HG03565 (cell line): ENCODE results near the gene IL6ST.
"Not testable (repeated sequence)": the region's sequence is repeated elsewhere in the genome, so short reads cannot be mapped to it uniquely, and the experiment has no call there.

Source experiments
- ATAC-seq: cut with Tn5 transposase; IDR thresholded peaks from one replicate; pipeline ENCODE4 v1.9.1; 2021; ENCODE audit warnings: mild to moderate bottlenecking, moderate library complexity; ENCODE audit not compliant: unreplicated experiment

IL6ST gene

DNA sequence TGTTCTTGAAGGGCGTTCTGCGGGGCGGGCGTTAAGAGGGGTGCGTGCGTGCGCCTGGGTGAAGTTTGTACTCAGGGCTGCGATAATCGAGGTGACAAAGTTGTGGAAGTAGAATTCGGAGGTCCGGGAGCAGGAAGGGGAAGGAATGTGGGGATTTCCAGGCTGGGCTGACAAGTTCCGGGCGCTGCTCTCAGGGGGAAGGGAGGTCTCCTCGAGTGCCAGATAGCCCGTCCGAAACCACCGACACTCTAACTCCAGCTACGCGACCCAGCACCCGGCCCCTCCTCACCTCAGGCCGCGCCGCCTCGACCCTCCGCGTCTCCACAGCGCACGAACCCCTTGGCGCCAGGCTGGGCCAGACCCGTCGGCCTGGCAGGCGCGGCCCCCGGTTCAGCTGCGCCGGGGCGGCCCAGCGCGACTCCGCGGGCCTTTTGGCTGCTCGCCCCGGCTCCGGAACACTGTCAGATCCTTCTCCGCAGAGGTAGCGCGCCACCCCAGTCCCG, at the start of gene IL6ST:
Gene IL6ST, minus strand, starts transcription at position 469 of the 503 bp plus-strand sequence. CDS start 18,685 bp downstream, outside the sequence.
- ATAC-seq: no peak

DNA sequence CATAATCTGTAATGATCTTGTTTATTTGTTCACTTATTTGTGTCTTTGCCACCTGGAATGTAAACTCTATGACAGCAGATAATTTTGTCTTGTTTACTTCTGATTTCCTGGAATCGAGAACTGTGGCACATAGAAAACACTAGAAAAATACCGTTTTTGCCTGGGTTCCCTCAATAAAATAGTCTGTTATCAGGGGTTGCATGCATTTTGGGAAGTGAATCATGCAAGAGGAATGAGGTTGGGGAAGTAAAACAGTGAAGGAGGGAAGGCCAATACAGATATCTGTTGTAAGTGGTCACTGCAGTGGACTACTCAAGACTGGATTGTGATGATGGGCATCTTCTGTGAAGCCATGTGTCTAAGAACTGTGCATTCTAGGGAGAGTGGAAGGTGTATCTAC, 45.2 kb upstream of the IL6ST start:
- ATAC-seq: no peak

DNA sequence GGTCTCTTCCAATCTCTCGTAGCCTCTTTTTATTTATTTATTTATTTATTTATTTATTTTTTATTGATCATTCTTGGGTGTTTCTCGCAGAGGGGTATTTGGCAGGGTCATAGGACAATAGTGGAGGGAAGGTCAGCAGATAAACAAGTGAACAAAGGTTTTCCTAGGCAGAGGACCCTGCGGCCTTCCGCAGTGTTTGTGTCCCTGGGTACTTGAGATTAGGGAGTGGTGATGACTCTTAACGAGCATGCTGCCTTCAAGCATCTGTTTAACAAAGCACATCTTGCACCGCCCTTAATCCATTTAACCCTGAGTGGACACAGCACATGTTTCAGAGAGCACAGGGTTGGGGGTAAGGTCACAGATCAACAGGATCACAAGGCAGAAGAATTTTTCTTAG, 43.4 kb upstream of the IL6ST start:
- not testable (repeated sequence) for ATAC-seq

DNA sequence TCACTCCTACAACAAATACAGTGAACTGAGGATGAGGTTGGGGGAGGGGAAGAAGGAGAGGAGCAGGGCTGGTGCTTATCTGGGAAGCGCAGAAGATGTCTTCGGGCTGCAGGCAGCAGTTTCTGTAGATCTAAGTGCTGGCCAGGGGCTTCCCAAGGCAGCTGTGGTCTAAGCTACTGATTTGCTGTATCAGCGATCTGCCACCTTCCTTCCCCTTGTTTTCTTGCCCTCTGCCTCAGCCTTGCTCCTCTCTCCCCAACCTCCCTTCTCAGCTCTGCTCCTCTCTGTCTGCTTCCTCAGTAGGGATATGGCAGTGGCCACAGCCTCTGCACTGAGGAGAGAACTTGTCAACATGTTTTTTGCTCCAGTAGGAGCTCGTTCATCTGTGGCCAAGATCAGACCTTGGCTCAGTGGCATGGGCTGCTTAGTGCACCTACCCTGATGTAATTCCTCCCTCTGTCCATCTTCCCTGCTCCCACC, 42.8 kb upstream of the IL6ST start:
- ATAC-seq: no peak

- ATAC-seq: not testable (repeated sequence)
Measured at GRCh38 chr5:56035394-56035793, 40.6 kb upstream of the IL6ST start.

- not testable (repeated sequence) for ATAC-seq
Measured at GRCh38 chr5:56029871-56030630, 35.3 kb upstream of the IL6ST start.

DNA sequence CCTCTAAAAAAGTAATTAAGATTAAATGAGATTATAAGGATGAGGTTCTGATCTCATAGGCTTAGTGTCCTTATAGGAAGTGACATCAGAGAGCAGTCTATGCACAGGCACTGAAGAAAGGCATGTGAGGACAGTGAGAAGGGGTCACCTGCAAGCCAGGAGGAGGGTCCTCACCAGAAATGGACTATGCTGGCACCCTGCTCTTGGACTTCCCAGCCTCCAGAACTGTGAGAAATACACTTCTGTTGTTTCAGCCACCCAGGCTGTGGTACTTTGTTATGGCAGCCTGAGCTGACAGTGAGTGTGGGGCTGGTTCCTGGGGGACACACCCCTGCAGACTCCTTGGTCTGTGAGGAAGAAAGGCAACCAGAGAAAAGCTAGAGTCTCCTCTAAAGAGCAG, 34.7 kb upstream of the IL6ST start:
- no peak for ATAC-seq

GRCh38 chr5:56028708-56029107, 33.9 kb upstream of the IL6ST start:
- no peak for ATAC-seq

DNA sequence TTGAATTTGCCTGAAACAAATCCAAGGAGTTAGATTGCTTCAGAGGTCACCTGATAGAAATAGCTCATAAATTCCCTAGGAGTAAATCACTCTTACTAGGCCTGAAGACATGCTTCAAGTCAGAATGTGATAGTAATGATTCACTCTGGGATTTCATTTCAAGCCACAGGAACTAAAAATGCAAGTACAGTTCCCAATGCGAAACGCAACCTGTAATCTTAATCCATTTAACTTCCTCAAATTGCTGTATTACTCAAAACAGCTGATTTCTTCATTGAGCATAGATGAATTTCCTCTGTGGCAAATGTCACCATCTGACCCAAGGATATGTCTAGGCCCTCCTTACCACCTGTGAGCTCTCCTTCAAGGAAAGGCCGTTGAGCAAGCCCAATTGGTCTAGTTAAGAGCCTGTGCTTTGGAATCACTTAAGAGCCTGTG, 32.1 kb upstream of the IL6ST start:
- peak; percentile 91 for ATAC-seq

- no peak for ATAC-seq
Measured at GRCh38 chr5:56025151-56025885, 30.6 kb upstream of the IL6ST start.

DNA sequence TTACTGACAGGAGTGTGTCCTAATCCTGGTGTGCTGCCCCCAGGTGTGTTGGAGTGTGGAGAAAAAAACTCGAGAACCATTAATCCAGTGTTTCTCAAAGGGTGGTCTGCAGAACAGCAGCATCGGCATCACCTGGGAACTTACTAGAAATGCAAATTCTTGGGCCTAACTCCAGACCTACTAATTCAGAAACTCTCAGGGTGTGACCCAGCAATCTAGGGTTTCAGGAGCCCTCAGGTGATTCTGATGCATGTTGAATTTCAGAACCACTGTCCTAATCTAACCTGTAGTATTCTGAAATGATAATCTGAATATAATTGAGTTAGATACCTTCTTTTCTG, 30.0 kb upstream of the IL6ST start:
- ATAC-seq: no peak

GRCh38 chr5:56023296-56023695, 28.5 kb upstream of the IL6ST start:
- no peak for ATAC-seq

DNA sequence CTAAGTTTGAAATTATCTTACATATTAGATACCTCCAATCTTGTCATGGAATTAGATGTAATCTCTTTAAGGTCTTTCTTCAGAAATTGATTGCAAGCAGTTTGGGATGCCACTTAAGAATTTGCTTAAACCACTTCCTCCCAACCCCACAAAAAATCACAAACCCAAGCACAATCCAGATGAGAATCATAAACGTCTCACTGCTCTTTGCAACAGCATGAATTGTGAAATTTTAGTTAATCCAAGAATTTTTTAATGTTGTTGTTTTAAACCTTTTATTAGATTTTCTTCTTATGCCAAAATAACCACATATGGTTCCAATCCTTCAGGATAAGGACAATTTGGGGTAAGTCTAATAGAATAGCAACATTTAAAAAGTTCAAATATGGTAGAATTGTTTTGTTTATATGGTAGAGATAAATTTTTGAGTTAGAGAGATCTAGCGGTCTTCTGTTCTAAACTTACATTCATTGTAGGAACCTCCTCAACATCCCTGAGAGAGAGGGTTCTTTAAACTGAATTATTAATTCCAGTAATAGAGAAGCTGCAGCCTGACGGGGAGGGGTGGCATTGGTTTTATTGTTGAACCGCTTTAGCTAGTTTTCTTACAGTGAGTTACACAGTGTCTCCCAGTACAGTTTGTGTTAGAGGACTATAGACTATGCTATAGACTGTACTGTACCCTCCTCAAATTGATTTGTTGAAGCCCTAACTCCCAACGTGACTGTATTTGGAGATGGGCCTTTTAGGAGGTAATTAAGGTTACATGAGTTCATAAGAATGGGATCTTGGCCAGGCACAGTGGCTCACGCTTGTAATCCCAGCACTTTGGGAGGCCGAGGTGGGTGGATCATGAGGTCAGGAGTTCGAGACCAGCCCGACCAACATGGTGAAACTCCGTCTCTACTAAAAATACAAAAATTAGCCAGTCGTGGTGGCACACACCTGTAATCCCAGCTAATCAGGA, 24.8 kb upstream of the IL6ST start:
- no peak for ATAC-seq

- ATAC-seq: no peak
Measured at GRCh38 chr5:56018832-56019231, 24.1 kb upstream of the IL6ST start.

DNA sequence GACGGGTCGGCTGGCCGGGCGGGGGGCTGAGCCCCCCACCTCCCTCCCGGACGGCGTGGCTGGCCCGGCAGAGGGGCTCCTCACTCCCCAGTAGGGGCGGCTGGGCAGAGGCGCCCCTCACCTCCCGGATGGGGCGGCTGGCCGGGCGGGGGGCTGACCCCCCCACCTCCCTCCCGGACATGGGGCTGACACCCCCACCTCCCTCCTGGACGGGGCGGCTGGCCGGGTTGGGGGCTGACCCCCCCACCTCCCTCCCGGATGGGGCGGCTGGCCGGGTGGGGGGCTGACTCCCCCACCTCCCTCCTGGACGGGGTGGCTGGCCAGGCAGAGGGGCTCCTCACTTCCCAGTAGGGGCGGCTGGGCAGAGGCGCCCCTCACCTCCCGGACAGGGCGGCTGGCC, 19.9 kb upstream of the IL6ST start:
- ATAC-seq: not testable (repeated sequence)

- not testable (repeated sequence) for ATAC-seq
Measured at GRCh38 chr5:56013939-56014338, 19.2 kb upstream of the IL6ST start.

- no peak for ATAC-seq
Measured at GRCh38 chr5:56012281-56012963, 17.7 kb upstream of the IL6ST start.

DNA sequence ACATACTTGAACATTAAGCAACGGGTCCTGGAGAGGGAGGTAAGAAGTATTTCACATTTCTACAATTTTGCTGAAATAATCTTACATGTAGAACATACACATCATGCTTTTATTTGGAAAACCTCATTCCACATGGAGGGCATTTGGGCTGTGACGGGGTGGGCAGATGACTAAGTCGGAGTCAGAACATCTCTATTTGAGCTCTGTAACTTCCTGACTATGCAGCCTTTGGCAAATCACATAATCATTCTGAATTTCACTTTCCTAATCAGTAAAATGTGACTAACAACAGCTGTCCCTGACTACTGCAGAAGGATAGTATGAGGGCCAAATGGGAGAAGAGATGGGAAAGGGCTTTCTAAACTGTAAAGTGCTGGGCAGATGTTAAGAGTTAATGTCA, 17.1 kb upstream of the IL6ST start:
- ATAC-seq: no peak

DNA sequence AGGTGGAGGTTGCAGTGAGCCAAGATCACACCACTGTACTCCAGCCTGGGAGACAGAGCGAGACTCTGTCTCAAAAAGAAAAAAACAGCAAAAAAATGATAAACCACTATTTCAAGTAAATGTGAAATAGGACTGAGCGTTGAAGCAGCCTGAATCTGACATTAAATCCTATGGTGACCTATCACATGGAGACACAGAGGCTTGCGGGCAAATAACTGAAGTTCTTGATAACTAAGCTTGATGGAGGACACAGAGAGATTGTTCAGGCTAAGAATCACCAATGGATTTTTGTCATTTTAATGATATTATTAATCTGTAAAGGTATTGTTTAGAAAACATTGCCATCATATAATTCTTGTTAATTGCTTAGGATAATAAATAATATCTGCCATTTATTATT, 15.7 kb upstream of the IL6ST start:
- ATAC-seq: no peak

DNA sequence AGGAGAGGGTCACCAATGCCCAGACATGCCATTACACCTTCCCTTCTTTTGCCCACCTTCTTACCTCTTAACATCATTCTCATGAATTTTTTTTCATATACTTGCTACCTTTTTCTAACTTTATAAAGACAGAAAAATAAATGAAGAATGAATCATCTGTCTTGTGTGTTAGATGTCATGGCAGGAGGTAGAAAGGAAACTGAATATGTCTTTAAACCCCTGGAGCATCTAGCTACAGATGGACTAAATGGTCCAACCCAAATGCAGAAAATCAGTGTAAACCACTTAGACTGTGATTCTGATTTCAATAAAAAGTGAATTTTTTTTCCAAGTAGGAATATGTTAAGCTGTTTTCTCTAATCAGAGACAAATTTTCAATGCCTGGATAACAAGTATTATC, 11.8 kb upstream of the IL6ST start:
- ATAC-seq: no peak
